Fibroblast of lung (primary cell): ENCODE results near the gene GPR143. TPM values are rescaled to one million over a fixed set of nuclear protein-coding genes. Genes with fewer than 3 reads are reported as not detected.

ENCODE experiments used
- DNase-seq, 2 donors: peaks; one replicate each; pipeline versions ENCODE4 v3.0.0 to v3.0.0-alpha.2; 2010; ENCODE audit warnings: low read depth in 2 of 2
- H2AFZ ChIP-seq: 2 replicates; pipeline ENCODE4 v1.5.1; 2012; ENCODE audit warnings: low read length, control low read depth, inconsistent platforms
- H3K27ac ChIP-seq: 2 replicates; pipeline ENCODE4 v1.5.1; 2011; ENCODE audit warnings: low read length, control low read depth; ENCODE audit not compliant: insufficient read depth
- H3K27me3 ChIP-seq: 2 replicates; pipeline ENCODE4 v1.5.1; 2011; ENCODE audit warnings: mild to moderate bottlenecking, low read length; ENCODE audit not compliant: control insufficient read depth, insufficient read depth
- H3K36me3 ChIP-seq: 2 replicates; pipeline ENCODE4 v1.5.1; 2011; ENCODE audit warnings: low read length; ENCODE audit not compliant: control insufficient read depth, insufficient read depth
- H3K4me1 ChIP-seq: 2 replicates; pipeline ENCODE4 v1.5.1; 2011; ENCODE audit warnings: low read length; ENCODE audit not compliant: control insufficient read depth, insufficient read depth; ENCODE audit errors: extremely low read depth
- H3K4me2 ChIP-seq: 2 replicates; pipeline ENCODE4 v1.5.1; 2011; ENCODE audit warnings: low read length, control low read depth; ENCODE audit not compliant: insufficient read depth; ENCODE audit errors: extremely low read depth
- H3K4me3 ChIP-seq, 4 experiments: fragments of 200-600 bp in 1 of 4; sonication (generic) in 1 of 4; replicated peaks in 1 of 4; 2 replicates each; pipeline ENCODE4 v1.5.1; 2011 to 2016; ENCODE audit warnings: low read length in 4 of 4, low read depth in 3 of 4, mild to moderate bottlenecking in 3 of 4, control low read depth in 2 of 4, inconsistent platforms in 1 of 4, mixed read lengths in 1 of 4; ENCODE audit not compliant: insufficient read depth in 1 of 4; ENCODE audit errors: control extremely low read depth in 1 of 4
- H3K79me2 ChIP-seq: 2 replicates; pipeline ENCODE4 v1.5.1; 2012; ENCODE audit warnings: mild to moderate bottlenecking, low read length, inconsistent platforms; ENCODE audit not compliant: control insufficient read depth, insufficient read depth
- H3K9ac ChIP-seq: 2 replicates; pipeline ENCODE4 v1.5.1; 2011; ENCODE audit warnings: mild to moderate bottlenecking, low read length, control low read depth; ENCODE audit not compliant: insufficient read depth
- H3K9me3 ChIP-seq: 2 replicates; pipeline ENCODE4 v1.5.1; 2012; ENCODE audit warnings: low read depth, low read length; ENCODE audit not compliant: control insufficient read depth, insufficient read depth
- H4K20me1 ChIP-seq: 2 replicates; pipeline ENCODE4 v1.5.1; 2011; ENCODE audit warnings: low read length; ENCODE audit not compliant: control insufficient read depth, insufficient read depth; ENCODE audit errors: extremely low read depth
- EZH2 ChIP-seq: IDR thresholded peaks from 2 replicates; pipeline ENCODE4 v1.5.1; 2012; ENCODE audit warnings: low read length, control low read depth, mild to moderate bottlenecking; ENCODE audit errors: missing control alignments
- polyA plus RNA-seq, 2 donors: library from polyadenylated mRNA; depleted of rRNA in 1 of 2; stranded (reverse) in 1 of 2; unstranded in 1 of 2; fragments of >200 nt; gene quantifications; 2 replicates each; pipeline ENCODE4 v1.2.1, GENCODE V29; 2011 to 2012; ENCODE audit warnings: missing spikeins in 1 of 2
- total RNA-seq: library from RNA; depleted of rRNA; stranded (reverse); fragments of >200 nt; gene quantifications from 2 replicates; pipeline ENCODE4 v1.2.1, GENCODE V29; 2014
- TF ChIP-seq, protein P1 (sequence below), 2 donors: IDR thresholded peaks in 1 of 2; conservative IDR thresholded peaks in 1 of 2; 1 replicate in 1 of 2; 2 replicates in 1 of 2; pipeline ENCODE4 v1.5.1; 2011 to 2012; ENCODE audit warnings: low read length in 2 of 2, control low read depth in 1 of 2, inconsistent platforms in 1 of 2, low read depth in 1 of 2, mild to moderate bottlenecking in 1 of 2

GPR143 gene
- total and polyA plus RNA-seq, 2 donors (not counting 1 experiment from before 2014, with no cell fraction given) = 0.07 TPM; not detected in 1

DNA sequence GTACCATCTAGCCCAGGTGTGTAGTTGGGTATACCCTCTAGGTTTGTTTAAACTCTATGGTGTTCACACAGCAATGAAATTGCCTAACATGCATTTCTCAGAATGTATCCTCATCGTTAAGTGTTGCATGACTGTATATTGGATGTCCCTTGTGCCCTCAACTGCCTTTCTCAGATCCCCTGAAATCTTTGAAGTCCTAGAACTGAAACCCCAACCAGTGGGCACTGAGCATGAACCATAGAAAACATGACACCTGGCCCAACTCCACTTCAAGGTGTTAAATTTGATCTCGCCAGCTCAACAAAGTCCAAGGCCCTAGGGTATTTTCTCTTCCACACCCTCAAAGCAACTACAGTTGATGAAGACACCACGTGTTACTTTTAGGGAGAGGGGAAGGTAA lies 35.6 kb downstream of the GPR143 start:
- Histone ChIP-seq H4K20me1 (no peaks in the 10 kb centered on the region), H3K4me1 (no peaks in the 10 kb centered on the region), H3K27ac (no peak overlapping the region), H3K9me3 (no peaks in the 10 kb centered on the region), H2AFZ (no peak overlapping the region), H3K4me2 (no peak overlapping the region), H3K27me3 (no peaks in the 10 kb centered on the region), H3K36me3 (no peaks in the 10 kb centered on the region), H3K9ac (no peak overlapping the region), H3K79me2 (no peaks in the 10 kb centered on the region), H3K4me3 (no peak overlapping the region)
- no peak for DNase-seq
- TF ChIP-seq, protein P1, sequence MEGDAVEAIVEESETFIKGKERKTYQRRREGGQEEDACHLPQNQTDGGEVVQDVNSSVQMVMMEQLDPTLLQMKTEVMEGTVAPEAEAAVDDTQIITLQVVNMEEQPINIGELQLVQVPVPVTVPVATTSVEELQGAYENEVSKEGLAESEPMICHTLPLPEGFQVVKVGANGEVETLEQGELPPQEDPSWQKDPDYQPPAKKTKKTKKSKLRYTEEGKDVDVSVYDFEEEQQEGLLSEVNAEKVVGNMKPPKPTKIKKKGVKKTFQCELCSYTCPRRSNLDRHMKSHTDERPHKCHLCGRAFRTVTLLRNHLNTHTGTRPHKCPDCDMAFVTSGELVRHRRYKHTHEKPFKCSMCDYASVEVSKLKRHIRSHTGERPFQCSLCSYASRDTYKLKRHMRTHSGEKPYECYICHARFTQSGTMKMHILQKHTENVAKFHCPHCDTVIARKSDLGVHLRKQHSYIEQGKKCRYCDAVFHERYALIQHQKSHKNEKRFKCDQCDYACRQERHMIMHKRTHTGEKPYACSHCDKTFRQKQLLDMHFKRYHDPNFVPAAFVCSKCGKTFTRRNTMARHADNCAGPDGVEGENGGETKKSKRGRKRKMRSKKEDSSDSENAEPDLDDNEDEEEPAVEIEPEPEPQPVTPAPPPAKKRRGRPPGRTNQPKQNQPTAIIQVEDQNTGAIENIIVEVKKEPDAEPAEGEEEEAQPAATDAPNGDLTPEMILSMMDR (conservative IDR thresholded peaks at IDR 0.05 in 1 of 2, IDR thresholded peaks at IDR 0.05 in 1 of 2; ENCODE audit: low read depth in 1 of 2, low read length in 2 of 2) = no peak
- no peak for TF ChIP-seq EZH2

DNA sequence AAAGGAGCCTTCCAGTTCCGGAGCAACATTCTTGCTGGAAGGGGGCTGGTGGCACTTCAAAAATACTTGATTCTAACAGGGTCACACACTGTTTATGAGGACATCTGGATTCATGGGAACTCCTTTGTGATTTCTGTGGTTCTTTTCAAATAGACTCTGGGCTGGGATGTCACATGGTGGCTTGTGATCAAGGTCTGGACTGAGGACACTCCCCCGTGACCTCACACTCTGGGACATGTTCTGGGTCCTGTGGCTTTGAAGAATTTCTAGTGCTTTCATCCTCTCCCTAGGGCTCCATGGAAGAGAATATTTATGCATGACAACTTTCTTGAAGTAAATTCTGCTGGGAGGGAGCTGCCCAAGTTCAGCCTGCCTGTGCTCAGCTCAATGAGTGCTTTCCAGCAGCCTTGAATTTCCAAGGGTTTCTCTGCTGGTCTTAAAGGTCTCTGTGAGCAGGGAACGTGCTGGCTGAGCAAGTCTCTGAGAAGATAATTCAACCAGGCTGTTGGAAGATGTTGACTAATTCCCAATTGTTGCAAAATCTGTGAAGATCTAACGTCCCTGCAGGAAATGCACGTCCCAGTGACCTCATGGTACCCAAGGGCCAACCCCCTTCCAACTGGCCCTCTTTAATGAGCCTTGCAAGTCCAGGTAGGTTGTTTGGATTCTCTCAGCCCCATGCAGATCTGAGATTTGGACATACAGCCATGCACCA lies 36.3 kb downstream of the GPR143 start:
- H4K20me1 ChIP-seq = no peaks in the 10 kb centered on the region
- no peak overlapping the region for H3K4me2 ChIP-seq
- H3K9ac ChIP-seq = no peak overlapping the region
- no peak overlapping the region for H3K4me3 ChIP-seq
- H2AFZ ChIP-seq = no peak overlapping the region
- TF ChIP-seq, protein P1 (conservative IDR thresholded peaks at IDR 0.05 in 1 of 2, IDR thresholded peaks at IDR 0.05 in 1 of 2; ENCODE audit: low read depth in 1 of 2, low read length in 2 of 2) = no peak
- TF ChIP-seq EZH2 = no peak
- no peaks in the 10 kb centered on the region for H3K4me1 ChIP-seq
- H3K36me3 ChIP-seq = no peaks in the 10 kb centered on the region
- no peak for DNase-seq
- H3K27me3 ChIP-seq = no peaks in the 10 kb centered on the region
- H3K27ac ChIP-seq = no peak overlapping the region
- no peaks in the 10 kb centered on the region for H3K79me2 ChIP-seq
- no peaks in the 10 kb centered on the region for H3K9me3 ChIP-seq

DNA sequence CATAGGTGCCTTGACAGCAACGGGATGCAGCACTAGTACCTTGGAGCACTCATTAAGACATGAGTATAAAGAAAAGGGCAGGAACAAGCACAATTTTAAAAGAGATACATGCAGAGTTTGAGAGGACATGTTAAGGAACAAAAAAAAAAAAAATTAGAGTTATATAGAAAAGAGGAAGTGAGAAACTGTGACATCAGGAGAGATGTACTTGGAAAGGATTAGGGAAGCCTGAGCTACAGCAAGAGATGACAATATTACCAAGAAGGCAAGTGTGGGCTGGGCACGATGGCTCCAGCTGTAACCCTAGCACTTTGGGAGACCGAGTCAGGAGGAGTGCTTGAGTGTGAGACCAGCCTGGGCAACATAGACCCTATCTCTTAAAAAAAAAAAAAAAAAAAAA lies 37.4 kb downstream of the GPR143 start:
- DNase-seq = no peak
- Histone ChIP-seq H3K9me3 (no peaks in the 10 kb centered on the region), H3K9ac (no peak overlapping the region), H3K27ac (no peak overlapping the region), H3K27me3 (no peaks in the 10 kb centered on the region), H3K36me3 (no peaks in the 10 kb centered on the region), H4K20me1 (no peaks in the 10 kb centered on the region), H3K4me3 (no peak overlapping the region), H3K4me2 (no peak overlapping the region), H3K79me2 (no peaks in the 10 kb centered on the region), H3K4me1 (no peaks in the 10 kb centered on the region), H2AFZ (no peak overlapping the region)
- TF ChIP-seq EZH2 = no peak
- TF ChIP-seq, protein P1 (conservative IDR thresholded peaks at IDR 0.05 in 1 of 2, IDR thresholded peaks at IDR 0.05 in 1 of 2; ENCODE audit: low read depth in 1 of 2, low read length in 2 of 2) = no peak
